ENCODE measurements around the gene HMG20A. TPM values are rescaled to one million over a fixed set of nuclear protein-coding genes. Genes with fewer than 3 reads are reported as not detected.

The HMG20A gene
- total and polyA plus RNA-seq, 2 experiments from 2014 or later = 40.0 to 45.6 TPM

DNA sequence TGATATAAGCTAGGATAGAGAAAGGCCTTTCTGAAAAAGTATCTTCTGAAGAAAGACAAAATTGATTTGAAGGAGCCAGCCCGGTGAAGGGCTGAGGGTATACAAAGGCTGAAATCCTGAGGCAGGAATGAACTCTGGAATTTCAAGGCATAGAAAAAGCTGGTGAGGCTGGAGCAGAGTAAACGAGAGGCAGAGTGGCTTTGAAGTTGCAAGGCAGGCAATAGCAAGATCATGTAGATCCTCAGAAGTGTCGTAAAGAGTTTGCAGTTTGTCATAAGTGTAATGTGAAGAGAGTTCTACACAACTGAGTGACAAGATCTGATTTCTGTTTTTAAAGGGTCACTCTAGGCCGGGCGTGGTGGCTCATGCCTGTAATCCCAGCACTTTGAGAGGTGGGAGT is 69.0 kb downstream of the HMG20A start:
- DNase-seq (ENCODE audit: low read depth in 1 of 2, low spot score in 1 of 2) = peak in 1 of 2 donors; percentile 26
- Histone ChIP-seq H3K4me1 (ENCODE audit: low read depth) (peaks cover 41% of the 10 kb centered on the region), H3K4me3 (no peak overlapping the region), H3K9me3 (ENCODE audit: low read depth) (no peaks in the 10 kb centered on the region), H3K36me3 (peaks cover 3% of the 10 kb centered on the region), H3K27ac (peak overlapping the region; percentile 56), H3K27me3 (no peaks in the 10 kb centered on the region)
- TF ChIP-seq, protein P1, sequence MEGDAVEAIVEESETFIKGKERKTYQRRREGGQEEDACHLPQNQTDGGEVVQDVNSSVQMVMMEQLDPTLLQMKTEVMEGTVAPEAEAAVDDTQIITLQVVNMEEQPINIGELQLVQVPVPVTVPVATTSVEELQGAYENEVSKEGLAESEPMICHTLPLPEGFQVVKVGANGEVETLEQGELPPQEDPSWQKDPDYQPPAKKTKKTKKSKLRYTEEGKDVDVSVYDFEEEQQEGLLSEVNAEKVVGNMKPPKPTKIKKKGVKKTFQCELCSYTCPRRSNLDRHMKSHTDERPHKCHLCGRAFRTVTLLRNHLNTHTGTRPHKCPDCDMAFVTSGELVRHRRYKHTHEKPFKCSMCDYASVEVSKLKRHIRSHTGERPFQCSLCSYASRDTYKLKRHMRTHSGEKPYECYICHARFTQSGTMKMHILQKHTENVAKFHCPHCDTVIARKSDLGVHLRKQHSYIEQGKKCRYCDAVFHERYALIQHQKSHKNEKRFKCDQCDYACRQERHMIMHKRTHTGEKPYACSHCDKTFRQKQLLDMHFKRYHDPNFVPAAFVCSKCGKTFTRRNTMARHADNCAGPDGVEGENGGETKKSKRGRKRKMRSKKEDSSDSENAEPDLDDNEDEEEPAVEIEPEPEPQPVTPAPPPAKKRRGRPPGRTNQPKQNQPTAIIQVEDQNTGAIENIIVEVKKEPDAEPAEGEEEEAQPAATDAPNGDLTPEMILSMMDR (IDR thresholded peaks at IDR 0.05; ENCODE audit: low read depth, low read length) = no peak

DNA sequence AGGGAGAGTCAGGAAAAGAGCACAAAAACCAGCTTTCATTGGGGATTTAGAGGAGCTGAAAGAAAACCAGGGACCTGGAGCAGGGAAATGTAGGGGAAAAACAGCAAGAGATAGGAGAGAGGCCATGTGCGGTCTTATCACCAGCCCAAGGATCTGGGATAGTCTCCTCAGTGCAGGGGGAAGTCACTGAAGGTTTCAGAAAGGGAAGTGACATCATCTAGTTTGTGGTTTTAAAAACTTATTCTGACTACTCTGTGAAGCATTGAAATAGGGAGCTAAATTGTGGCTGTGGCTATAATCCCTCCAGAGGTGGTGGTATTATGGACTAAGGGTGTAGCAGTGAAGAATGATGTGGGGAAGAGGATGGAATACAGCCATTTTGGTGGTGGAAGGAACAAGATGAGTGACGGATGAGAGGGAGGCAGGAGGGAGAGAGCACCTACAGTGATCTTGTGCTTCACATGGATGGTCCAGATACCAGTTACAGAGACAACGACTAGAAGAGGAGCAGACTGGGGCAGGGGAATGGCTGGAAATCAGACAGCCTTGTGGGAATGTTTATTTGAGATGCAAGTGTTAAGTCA is 72.7 kb downstream of the HMG20A start:
- no peak overlapping the region for H3K4me3 ChIP-seq
- H3K27me3 ChIP-seq = no peaks in the 10 kb centered on the region
- H3K9me3 ChIP-seq (ENCODE audit: low read depth) = no peaks in the 10 kb centered on the region
- TF ChIP-seq, protein P1 (IDR thresholded peaks at IDR 0.05; ENCODE audit: low read depth, low read length) = no peak
- peaks cover 51% of the 10 kb centered on the region for H3K4me1 ChIP-seq (ENCODE audit: low read depth)
- DNase-seq (ENCODE audit: low read depth in 1 of 2, low spot score in 1 of 2) = peak in 1 of 2 donors; percentile 62
- no peak overlapping the region for H3K27ac ChIP-seq
- no peaks in the 10 kb centered on the region for H3K36me3 ChIP-seq

DNA sequence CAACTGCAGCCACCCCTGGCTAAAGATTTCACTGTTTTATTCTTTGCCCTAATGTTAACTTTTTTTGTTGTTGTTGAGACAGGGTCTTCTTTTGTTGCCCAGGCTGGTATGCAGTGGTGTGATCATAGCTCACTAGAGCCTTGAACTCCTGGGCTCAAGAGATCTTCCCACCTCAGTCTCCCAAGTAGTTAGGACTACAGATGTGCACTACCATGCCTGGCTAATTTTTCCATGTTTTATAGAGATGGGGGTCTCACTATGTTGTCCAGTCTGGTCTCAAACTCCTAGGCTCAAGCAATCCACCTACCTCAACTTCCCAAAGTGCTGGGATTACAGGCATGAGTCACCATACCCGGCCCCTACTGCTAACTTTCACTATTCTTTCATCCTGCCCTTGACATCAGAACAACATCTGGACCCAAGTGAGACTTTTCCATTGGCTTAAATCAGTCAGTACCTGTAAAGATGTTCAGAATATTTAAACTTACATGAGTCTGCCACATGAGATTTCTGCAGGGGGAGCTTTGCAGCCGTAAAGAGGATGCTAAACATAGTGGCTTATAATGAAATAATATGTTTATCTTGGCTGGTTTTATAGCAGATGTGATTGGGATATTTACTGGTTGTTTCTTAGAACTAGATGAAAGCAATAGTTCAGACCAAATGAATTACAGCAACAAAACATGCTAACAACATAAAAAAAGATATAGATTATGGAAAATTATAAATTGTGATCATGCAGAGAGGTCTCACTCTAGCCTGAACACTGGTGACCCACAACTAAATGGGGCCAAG is 73.6 kb downstream of the HMG20A start:
- Histone ChIP-seq H3K36me3 (no peaks in the 10 kb centered on the region), H3K9me3 (ENCODE audit: low read depth) (no peaks in the 10 kb centered on the region), H3K27ac (no peak overlapping the region), H3K4me3 (no peak overlapping the region), H3K27me3 (no peaks in the 10 kb centered on the region), H3K4me1 (ENCODE audit: low read depth) (peaks cover 53% of the 10 kb centered on the region)
- DNase-seq (ENCODE audit: low read depth in 1 of 2, low spot score in 1 of 2) = no peak
- TF ChIP-seq, protein P1 (IDR thresholded peaks at IDR 0.05; ENCODE audit: low read depth, low read length) = no peak

DNA sequence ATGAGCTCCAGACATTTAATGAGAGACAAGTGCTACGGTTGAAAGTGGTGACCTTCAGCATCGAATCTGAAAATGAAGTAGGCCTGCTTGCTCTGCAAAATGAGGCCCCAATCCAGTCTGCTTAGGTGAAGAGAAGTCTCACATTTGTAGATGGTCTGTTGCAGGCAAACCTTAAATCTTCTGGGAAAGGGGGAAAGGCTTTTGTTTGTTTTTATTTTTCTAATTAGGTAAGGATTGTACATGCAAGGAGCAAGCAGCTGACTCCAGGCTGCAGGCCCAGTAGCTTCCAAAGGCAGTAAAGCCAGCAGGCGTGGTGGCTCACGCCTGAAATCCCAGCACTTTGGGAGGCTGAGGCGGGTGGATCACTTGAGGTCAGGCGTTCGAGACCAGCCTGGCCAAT is 74.3 kb downstream of the HMG20A start:
- Histone ChIP-seq H3K4me3 (no peak overlapping the region), H3K27ac (no peak overlapping the region), H3K27me3 (no peaks in the 10 kb centered on the region), H3K36me3 (no peaks in the 10 kb centered on the region), H3K9me3 (ENCODE audit: low read depth) (no peaks in the 10 kb centered on the region), H3K4me1 (ENCODE audit: low read depth) (peaks cover 49% of the 10 kb centered on the region)
- DNase-seq (ENCODE audit: low read depth in 1 of 2, low spot score in 1 of 2) = no peak
- TF ChIP-seq, protein P1 (IDR thresholded peaks at IDR 0.05; ENCODE audit: low read depth, low read length) = no peak

DNA sequence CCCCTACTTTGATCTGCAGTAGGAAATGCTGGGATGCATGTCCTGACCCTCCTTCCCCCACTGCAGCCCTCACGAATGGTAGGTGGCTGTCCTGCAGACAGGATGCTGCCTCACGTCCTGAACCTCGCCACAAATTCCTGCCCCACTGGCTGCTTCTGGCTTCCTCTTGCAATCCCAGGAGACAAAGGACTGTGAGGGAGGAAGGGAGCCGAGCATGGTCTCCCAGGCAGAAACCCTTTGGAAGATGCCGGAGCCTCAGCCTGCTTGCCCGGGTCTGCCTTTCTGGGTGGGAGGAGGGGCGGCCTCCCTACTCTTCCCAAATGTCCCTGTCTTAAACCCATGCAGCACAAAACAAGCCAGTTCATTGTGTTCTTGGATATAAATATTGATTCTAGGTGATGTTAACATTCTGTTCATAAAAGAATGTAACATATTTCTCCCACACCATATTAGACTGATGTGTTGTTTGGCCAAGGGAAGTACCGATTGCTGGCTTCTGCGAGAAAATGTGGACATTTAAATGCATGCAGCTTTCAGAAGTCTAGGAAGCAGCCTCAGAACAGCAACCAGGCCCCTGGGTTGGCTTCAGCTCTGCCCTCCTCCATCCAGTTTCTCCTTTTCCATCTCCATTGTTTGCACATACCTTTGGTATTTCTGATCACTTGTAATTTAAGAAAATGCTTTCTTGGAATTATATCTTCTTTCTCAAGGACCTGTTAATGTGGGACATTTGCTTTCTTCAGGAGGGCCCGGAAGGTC is 75.3 kb downstream of the HMG20A start:
- no peaks in the 10 kb centered on the region for H3K36me3 ChIP-seq
- DNase-seq (ENCODE audit: low read depth in 1 of 2, low spot score in 1 of 2) = peak in 1 of 2 donors; percentile 44
- no peak overlapping the region for H3K4me3 ChIP-seq
- no peak overlapping the region for H3K27ac ChIP-seq
- H3K4me1 ChIP-seq (ENCODE audit: low read depth) = peaks cover 40% of the 10 kb centered on the region
- no peaks in the 10 kb centered on the region for H3K27me3 ChIP-seq
- TF ChIP-seq, protein P1 (IDR thresholded peaks at IDR 0.05; ENCODE audit: low read depth, low read length) = no peak
- no peaks in the 10 kb centered on the region for H3K9me3 ChIP-seq (ENCODE audit: low read depth)

Data from cardiac muscle cell (in vitro differentiated cells and primary cell).